Measurements from ENCODE around the gene KRT80.

Gene KRT80

GRCh38 chr12:52230364-52231281 is 38.8 kb upstream of the KRT80 start:
- Histone ChIP-seq H3K4me3 (ENCODE audit: low read depth in 1 of 2, low read length in 1 of 2) (no peak overlapping the region), H3K4me1 (ENCODE audit: control insufficient read depth in 1 of 2, insufficient read depth in 1 of 2, low read depth in 1 of 2, low read length in 1 of 2) (no peaks in the 10 kb centered on the region), H3K27me3 (peaks cover 82% of the 10 kb centered on the region), H3K9me3 (no peaks in the 10 kb centered on the region), H3K27ac (no peak overlapping the region), H3K36me3 (no peaks in the 10 kb centered on the region)
- no peak for TF ChIP-seq CTCF (IDR thresholded peaks at IDR 0.05)

- Histone ChIP-seq H3K4me1 (ENCODE audit: control insufficient read depth in 1 of 2, insufficient read depth in 1 of 2, low read depth in 1 of 2, low read length in 1 of 2) (no peaks in the 10 kb centered on the region), H3K27ac (no peak overlapping the region), H3K9me3 (no peaks in the 10 kb centered on the region), H3K27me3 (peaks cover 80% of the 10 kb centered on the region), H3K36me3 (no peaks in the 10 kb centered on the region), H3K4me3 (ENCODE audit: low read depth in 1 of 2, low read length in 1 of 2) (no peak overlapping the region)
- TF ChIP-seq CTCF (IDR thresholded peaks at IDR 0.05): no peak
These were observed 38.1 kb upstream of the KRT80 start for GRCh38 chr12:52229836-52230343.

GRCh38 chr12:52228931-52229330 is 37.1 kb upstream of the KRT80 start:
- Histone ChIP-seq H3K9me3 (no peaks in the 10 kb centered on the region), H3K27ac (no peak overlapping the region), H3K36me3 (no peaks in the 10 kb centered on the region), H3K27me3 (peaks cover 80% of the 10 kb centered on the region), H3K4me1 (ENCODE audit: control insufficient read depth in 1 of 2, insufficient read depth in 1 of 2, low read depth in 1 of 2, low read length in 1 of 2) (no peaks in the 10 kb centered on the region), H3K4me3 (ENCODE audit: low read depth in 1 of 2, low read length in 1 of 2) (no peak overlapping the region)
- TF ChIP-seq CTCF (IDR thresholded peaks at IDR 0.05): no peak

- Histone ChIP-seq H3K4me1 (ENCODE audit: control insufficient read depth in 1 of 2, insufficient read depth in 1 of 2, low read depth in 1 of 2, low read length in 1 of 2) (no peaks in the 10 kb centered on the region), H3K4me3 (ENCODE audit: low read depth in 1 of 2, low read length in 1 of 2) (no peak overlapping the region), H3K27ac (no peak overlapping the region), H3K27me3 (peaks cover 78% of the 10 kb centered on the region), H3K9me3 (no peaks in the 10 kb centered on the region), H3K36me3 (no peaks in the 10 kb centered on the region)
- TF ChIP-seq CTCF (IDR thresholded peaks at IDR 0.05): no peak
These were observed 36.6 kb upstream of the KRT80 start for GRCh38 chr12:52228366-52228765.

- no peaks in the 10 kb centered on the region for H3K36me3 ChIP-seq
- TF ChIP-seq CTCF (IDR thresholded peaks at IDR 0.05): no peak
- no peak overlapping the region for H3K27ac ChIP-seq
- H3K4me3 ChIP-seq (ENCODE audit: low read depth in 1 of 2, low read length in 1 of 2): no peak overlapping the region
- no peaks in the 10 kb centered on the region for H3K4me1 ChIP-seq (ENCODE audit: control insufficient read depth in 1 of 2, insufficient read depth in 1 of 2, low read depth in 1 of 2, low read length in 1 of 2)
- no peaks in the 10 kb centered on the region for H3K9me3 ChIP-seq
- peaks cover 78% of the 10 kb centered on the region for H3K27me3 ChIP-seq
These were observed 35.9 kb upstream of the KRT80 start for GRCh38 chr12:52227606-52228166.

Measured in neutrophil (primary cell).